ENCODE results near the gene TRA2A.
A peak's percentile ranks its signal among the peaks of the same experiment; 100 is the strongest.

Gene TRA2A

DNA sequence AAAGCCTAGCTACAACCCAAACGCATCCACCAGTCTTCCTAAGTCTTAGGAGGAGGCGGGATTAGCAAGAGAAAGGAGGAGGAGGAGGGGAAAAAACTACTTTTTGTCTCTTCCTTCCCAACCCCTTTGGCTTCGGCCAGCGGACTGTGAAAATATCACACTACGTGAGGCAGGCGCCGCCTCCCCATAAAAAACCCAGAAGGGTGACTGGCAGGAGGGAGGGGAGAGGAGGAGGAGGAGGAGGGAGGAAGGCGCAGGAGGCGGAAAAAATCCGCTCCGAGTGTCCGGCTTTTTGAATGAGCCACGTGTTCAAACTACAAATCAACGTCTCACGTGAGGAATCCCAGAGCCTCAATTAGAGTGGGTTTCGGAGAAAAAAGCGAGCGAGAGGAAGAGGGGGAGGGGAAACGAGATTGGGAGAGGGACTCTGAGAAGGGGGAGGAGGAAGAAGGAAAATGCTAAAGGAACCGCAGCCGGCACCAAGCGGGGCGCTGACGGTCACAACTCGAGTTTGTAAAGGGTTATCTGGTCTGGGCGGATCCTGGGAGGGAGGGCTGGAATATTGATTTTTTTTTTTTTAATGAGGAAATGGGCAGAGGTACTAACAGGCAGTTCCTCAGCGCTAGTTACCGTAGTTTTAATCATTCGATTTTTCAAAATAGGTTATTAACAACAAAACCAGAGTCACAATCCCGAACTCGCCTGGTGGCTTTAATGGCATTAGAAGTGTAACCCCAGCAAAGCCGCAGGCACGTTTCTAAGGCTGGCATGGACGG, 61.3 kb downstream of the TRA2A start, which contains the start of gene IGF2BP3:
Gene IGF2BP3 (minus strand): TSS at position 162 of the 776 bp plus-strand sequence. CDS start 381 bp downstream, outside the sequence.
- TF ChIP-seq, protein P1, sequence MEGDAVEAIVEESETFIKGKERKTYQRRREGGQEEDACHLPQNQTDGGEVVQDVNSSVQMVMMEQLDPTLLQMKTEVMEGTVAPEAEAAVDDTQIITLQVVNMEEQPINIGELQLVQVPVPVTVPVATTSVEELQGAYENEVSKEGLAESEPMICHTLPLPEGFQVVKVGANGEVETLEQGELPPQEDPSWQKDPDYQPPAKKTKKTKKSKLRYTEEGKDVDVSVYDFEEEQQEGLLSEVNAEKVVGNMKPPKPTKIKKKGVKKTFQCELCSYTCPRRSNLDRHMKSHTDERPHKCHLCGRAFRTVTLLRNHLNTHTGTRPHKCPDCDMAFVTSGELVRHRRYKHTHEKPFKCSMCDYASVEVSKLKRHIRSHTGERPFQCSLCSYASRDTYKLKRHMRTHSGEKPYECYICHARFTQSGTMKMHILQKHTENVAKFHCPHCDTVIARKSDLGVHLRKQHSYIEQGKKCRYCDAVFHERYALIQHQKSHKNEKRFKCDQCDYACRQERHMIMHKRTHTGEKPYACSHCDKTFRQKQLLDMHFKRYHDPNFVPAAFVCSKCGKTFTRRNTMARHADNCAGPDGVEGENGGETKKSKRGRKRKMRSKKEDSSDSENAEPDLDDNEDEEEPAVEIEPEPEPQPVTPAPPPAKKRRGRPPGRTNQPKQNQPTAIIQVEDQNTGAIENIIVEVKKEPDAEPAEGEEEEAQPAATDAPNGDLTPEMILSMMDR (IDR thresholded peaks at IDR 0.05) = no peak
- Histone ChIP-seq H3K4me2 (ENCODE audit: low read length) (peak within 1 kb of the TSS; percentile 22), H3K27me3 (ENCODE audit: control insufficient read depth, insufficient read depth, low read length) (peaks cover 34% of the 10 kb centered on the region), H3K4me1 (no peaks in the 10 kb centered on the region), H2AFZ (no peak within 1 kb of the TSS), H3K79me2 (no peaks in the 10 kb centered on the region), H3K9ac (no peak within 1 kb of the TSS), H3K9me3 (ENCODE audit: control insufficient read depth, low read length) (peaks cover 9% of the 10 kb centered on the region), H3K27ac (no peak within 1 kb of the TSS), H3K36me3 (ENCODE audit: control insufficient read depth, insufficient read depth, low read length) (no peaks in the 10 kb centered on the region), H3K4me3 (ENCODE audit: low read depth, low read length) (no peak within 1 kb of the TSS)

DNA sequence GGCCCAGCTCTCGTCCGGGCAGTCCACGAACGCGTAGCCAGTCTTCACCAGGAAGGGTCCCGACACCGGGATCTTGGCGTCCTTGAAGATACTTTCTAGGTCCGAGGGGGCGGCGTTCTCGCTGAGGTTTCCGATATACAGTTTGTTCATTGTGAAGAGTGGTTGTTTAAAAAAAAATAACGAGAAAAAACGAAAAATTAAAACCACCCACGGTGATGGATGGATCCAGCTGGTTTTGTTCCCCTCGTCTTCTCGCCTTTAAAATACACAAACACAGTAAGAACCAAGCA, 61.9 kb downstream of the TRA2A start:
- Histone ChIP-seq H3K4me1 (no peaks in the 10 kb centered on the region), H3K4me3 (ENCODE audit: low read depth, low read length) (no peak overlapping the region), H3K9me3 (ENCODE audit: control insufficient read depth, low read length) (peaks cover 5% of the 10 kb centered on the region), H2AFZ (no peak overlapping the region), H3K27ac (no peak overlapping the region), H3K4me2 (ENCODE audit: low read length) (no peak overlapping the region), H3K27me3 (ENCODE audit: control insufficient read depth, insufficient read depth, low read length) (peaks cover 37% of the 10 kb centered on the region), H3K36me3 (ENCODE audit: control insufficient read depth, insufficient read depth, low read length) (no peaks in the 10 kb centered on the region), H3K9ac (no peak overlapping the region), H3K79me2 (no peaks in the 10 kb centered on the region)
- TF ChIP-seq, protein P1 (IDR thresholded peaks at IDR 0.05) = no peak

DNA sequence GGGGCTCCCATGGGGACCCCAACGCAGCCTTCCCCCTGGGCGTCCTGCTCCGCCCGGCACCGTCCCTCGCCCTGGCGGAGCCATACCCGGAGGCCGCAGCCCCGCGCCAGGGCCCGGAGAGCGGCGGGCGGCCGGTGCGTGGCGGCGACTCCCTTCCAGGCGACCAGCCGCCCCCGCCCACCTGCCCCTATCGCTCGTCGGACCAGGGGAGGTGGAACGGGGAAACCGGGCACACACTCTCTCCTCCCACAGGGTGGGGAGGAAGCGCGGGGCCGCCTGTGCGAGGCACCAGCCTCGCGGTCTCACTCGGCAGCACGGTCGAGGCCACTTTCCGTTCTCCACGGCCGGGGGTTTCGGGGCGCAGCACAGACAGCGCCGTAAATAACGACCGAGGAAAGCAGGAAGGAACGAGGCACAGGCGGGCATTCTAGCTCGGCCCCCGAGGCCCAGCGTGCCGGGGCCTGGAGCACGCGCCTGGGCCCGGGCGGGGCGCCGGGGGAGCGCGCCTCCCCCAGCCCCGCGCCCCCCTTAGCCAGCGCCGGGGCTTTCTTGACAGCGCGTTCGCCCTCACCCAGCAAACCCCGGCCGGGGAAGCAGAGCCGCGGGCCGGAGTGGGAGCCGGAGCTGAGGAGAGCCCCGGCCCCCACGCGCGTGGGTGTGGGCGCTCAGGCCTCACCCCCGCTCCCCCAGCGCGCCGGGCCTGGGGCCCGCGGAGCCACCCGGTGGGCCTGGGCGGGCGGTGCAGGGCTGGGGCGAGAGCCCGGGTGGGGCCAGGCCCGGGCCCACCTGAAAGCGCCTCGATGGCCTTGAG, 62.4 kb downstream of the TRA2A start:
- Histone ChIP-seq H3K4me1 (no peaks in the 10 kb centered on the region), H3K36me3 (ENCODE audit: control insufficient read depth, insufficient read depth, low read length) (no peaks in the 10 kb centered on the region), H3K27ac (no peak overlapping the region), H3K27me3 (ENCODE audit: control insufficient read depth, insufficient read depth, low read length) (peaks cover 32% of the 10 kb centered on the region), H2AFZ (no peak overlapping the region), H3K4me3 (ENCODE audit: low read depth, low read length) (no peak overlapping the region), H3K9ac (no peak overlapping the region), H3K9me3 (ENCODE audit: control insufficient read depth, low read length) (peaks cover 5% of the 10 kb centered on the region), H3K4me2 (ENCODE audit: low read length) (peak overlapping the region; percentile 22), H3K79me2 (no peaks in the 10 kb centered on the region)
- TF ChIP-seq, protein P1 (IDR thresholded peaks at IDR 0.05) = no peak

DNA sequence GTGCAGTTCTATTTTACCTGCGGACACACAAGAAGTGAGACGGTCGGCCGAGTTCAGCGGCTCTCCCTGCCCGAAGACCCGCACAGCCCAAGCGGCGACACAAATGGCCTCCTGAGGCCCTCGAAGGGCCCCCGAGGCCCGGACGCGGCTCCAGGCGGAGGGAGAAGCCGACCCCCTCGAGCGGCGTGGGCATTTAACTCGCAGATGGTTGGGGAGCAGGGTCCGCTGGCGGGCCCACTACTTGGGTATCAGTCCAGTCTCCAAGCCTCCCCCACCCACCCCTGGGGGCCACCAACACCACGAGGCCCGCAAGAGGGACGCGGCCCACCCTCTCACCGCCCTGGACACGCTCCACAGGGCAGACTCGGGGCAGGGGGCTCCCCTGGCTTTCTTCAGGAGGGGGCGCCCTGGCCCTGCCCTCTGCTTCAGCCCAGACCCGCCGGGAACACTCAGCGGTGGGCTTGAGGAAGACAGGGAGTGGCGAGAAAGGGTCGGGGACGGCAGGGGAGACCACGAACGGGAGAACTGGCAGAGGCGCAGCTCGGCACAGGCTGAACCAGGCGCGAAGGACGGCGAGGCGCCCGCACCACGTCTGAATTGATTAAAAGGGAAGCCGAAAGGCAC, 63.1 kb downstream of the TRA2A start:
- no peaks in the 10 kb centered on the region for H3K4me1 ChIP-seq
- H3K9ac ChIP-seq = no peak overlapping the region
- TF ChIP-seq, protein P1 (IDR thresholded peaks at IDR 0.05) = no peak
- H3K4me2 ChIP-seq (ENCODE audit: low read length) = no peak overlapping the region
- no peak overlapping the region for H2AFZ ChIP-seq
- H3K79me2 ChIP-seq = no peaks in the 10 kb centered on the region
- H3K9me3 ChIP-seq (ENCODE audit: control insufficient read depth, low read length) = peaks cover 5% of the 10 kb centered on the region
- H3K27me3 ChIP-seq (ENCODE audit: control insufficient read depth, insufficient read depth, low read length) = peaks cover 27% of the 10 kb centered on the region
- no peak overlapping the region for H3K27ac ChIP-seq
- no peaks in the 10 kb centered on the region for H3K36me3 ChIP-seq (ENCODE audit: control insufficient read depth, insufficient read depth, low read length)
- H3K4me3 ChIP-seq (ENCODE audit: low read depth, low read length) = no peak overlapping the region

Measured in parathyroid adenoma (tissue), 2 donors.